RWPE2 (cell line): Measurements from ENCODE around the gene A1BG.
A peak's percentile ranks its signal among the peaks of the same experiment; 100 is the strongest.

Experiments
- ATAC-seq: fragments of 200-7000 bp; cut with Tn5 transposase; 3 replicates; pipeline ENCODE4 v1.9.1; 2021; ENCODE audit warnings: low read depth
- DNase-seq: peaks from one replicate; pipeline ENCODE4 v3.0.0-alpha.2; 2020; ENCODE audit warnings: low spot score
- H3K27ac ChIP-seq: fragments of 450-650 bp; 2 replicates; pipeline ENCODE4 v1.5.1; 2017; ENCODE audit warnings: mild to moderate bottlenecking; ENCODE audit not compliant: poor library complexity, severe bottlenecking
- H3K27me3 ChIP-seq: fragments of 250-450 bp; sonication (Bioruptor Pico); 2 replicates; pipeline ENCODE4 v1.5.1; 2021; ENCODE audit warnings: mild to moderate bottlenecking, moderate library complexity; ENCODE audit not compliant: insufficient read depth, poor library complexity, severe bottlenecking
- H3K36me3 ChIP-seq: fragments of 250-450 bp; sonication (Bioruptor Pico); 2 replicates; pipeline ENCODE4 v1.5.1; 2020; ENCODE audit warnings: low read depth, mild to moderate bottlenecking, moderate library complexity
- H3K4me1 ChIP-seq: fragments of 250-450 bp; sonication (Bioruptor Pico); 2 replicates; pipeline ENCODE4 v1.5.1; 2021; ENCODE audit warnings: mild to moderate bottlenecking, moderate library complexity; ENCODE audit not compliant: insufficient read depth, poor library complexity, severe bottlenecking
- H3K4me3 ChIP-seq: fragments of 250-450 bp; sonication (Bioruptor Pico); 2 replicates; pipeline ENCODE4 v1.5.1; 2021; ENCODE audit warnings: mild to moderate bottlenecking, moderate library complexity; ENCODE audit not compliant: severe bottlenecking
- H3K9me3 ChIP-seq: fragments of 250-450 bp; sonication (Bioruptor Pico); 2 replicates; pipeline ENCODE4 v1.5.1; 2021; ENCODE audit warnings: mild to moderate bottlenecking, moderate library complexity; ENCODE audit not compliant: severe bottlenecking
- CTCF ChIP-seq: fragments of 450-650 bp; IDR thresholded peaks from one replicate; pipeline ENCODE4 v1.5.1; 2017; ENCODE audit warnings: mild to moderate bottlenecking, moderate library complexity; ENCODE audit not compliant: poor library complexity, severe bottlenecking

The A1BG gene

GRCh38 chr19:58338825-58339558 lies 14.3 kb downstream of the A1BG start:
- Histone ChIP-seq H3K27ac (no peak overlapping the region), H3K9me3 (no peaks in the 10 kb centered on the region), H3K4me3 (no peak overlapping the region), H3K27me3 (no peaks in the 10 kb centered on the region), H3K36me3 (peaks cover 6% of the 10 kb centered on the region), H3K4me1 (no peaks in the 10 kb centered on the region)
- peak; percentile 45; the same call in 2 of the 3 replicates for ATAC-seq
- no peak for DNase-seq
- TF ChIP-seq CTCF, result no peak

GRCh38 chr19:58338336-58338735 lies 15.0 kb downstream of the A1BG start:
- TF ChIP-seq CTCF, result no peak
- Histone ChIP-seq H3K4me3 (no peak overlapping the region), H3K27ac (no peak overlapping the region), H3K4me1 (no peaks in the 10 kb centered on the region), H3K36me3 (peaks cover 6% of the 10 kb centered on the region), H3K27me3 (no peaks in the 10 kb centered on the region), H3K9me3 (no peaks in the 10 kb centered on the region)
- DNase-seq (no peak), ATAC-seq (no peak)

GRCh38 chr19:58336820-58337219 lies 16.5 kb downstream of the A1BG start:
- H3K27ac ChIP-seq, result no peak overlapping the region
- peaks cover 6% of the 10 kb centered on the region for H3K36me3 ChIP-seq
- no peak overlapping the region for H3K4me3 ChIP-seq
- H3K4me1 ChIP-seq, result no peaks in the 10 kb centered on the region
- no peak for TF ChIP-seq CTCF
- H3K9me3 ChIP-seq, result no peaks in the 10 kb centered on the region
- no peaks in the 10 kb centered on the region for H3K27me3 ChIP-seq
- DNase-seq, result no peak
- no peak for ATAC-seq

- Histone ChIP-seq H3K9me3 (no peaks in the 10 kb centered on the region), H3K36me3 (peaks cover 6% of the 10 kb centered on the region), H3K27me3 (no peaks in the 10 kb centered on the region), H3K27ac (no peak overlapping the region), H3K4me1 (no peaks in the 10 kb centered on the region), H3K4me3 (no peak overlapping the region)
- ATAC-seq (no peak), DNase-seq (no peak)
- TF ChIP-seq CTCF, result no peak
Observed at GRCh38 chr19:58336216-58336615, 17.1 kb downstream of the A1BG start.

GRCh38 chr19:58335630-58336029 lies 17.7 kb downstream of the A1BG start:
- H3K27me3 ChIP-seq, result no peaks in the 10 kb centered on the region
- ATAC-seq (no peak), DNase-seq (no peak)
- no peak overlapping the region for H3K27ac ChIP-seq
- H3K4me1 ChIP-seq, result no peaks in the 10 kb centered on the region
- H3K9me3 ChIP-seq, result no peaks in the 10 kb centered on the region
- no peak for TF ChIP-seq CTCF
- H3K4me3 ChIP-seq, result no peak overlapping the region
- peaks cover 6% of the 10 kb centered on the region for H3K36me3 ChIP-seq
